Middle frontal gyrus (tissue), 1 donor: ENCODE measurements around the gene CHP1.
"Not testable (repeated sequence)": the region's sequence is repeated elsewhere in the genome, so short reads cannot be mapped to it uniquely, and the experiment has no call there.

Source experiments
- DNase-seq: peaks from one replicate; pipeline ENCODE4 v3.0.0-alpha.2; 2015; ENCODE audit warnings: low spot score; ENCODE audit errors: extremely low spot score

Gene CHP1

DNA sequence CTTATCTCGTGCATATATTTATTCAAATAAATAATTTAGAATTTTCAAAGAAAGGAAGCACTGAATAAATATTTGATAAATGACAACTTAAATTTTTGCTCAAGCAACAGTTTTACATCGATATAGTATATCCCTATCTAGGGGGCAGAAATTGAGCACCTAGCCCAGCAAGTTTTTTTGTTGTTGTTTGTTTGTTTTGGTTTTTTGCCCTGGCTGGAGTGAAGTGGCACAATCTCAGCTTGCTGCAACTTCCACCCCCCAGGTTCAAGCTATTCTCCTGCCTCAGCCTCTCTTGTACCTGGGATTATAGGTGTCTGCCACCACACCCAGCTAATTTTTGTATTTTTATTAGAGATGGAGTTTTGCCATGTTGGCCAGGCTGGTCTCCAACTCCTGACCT is 58.9 kb downstream of the CHP1 start:
- DNase-seq = no peak

DNA sequence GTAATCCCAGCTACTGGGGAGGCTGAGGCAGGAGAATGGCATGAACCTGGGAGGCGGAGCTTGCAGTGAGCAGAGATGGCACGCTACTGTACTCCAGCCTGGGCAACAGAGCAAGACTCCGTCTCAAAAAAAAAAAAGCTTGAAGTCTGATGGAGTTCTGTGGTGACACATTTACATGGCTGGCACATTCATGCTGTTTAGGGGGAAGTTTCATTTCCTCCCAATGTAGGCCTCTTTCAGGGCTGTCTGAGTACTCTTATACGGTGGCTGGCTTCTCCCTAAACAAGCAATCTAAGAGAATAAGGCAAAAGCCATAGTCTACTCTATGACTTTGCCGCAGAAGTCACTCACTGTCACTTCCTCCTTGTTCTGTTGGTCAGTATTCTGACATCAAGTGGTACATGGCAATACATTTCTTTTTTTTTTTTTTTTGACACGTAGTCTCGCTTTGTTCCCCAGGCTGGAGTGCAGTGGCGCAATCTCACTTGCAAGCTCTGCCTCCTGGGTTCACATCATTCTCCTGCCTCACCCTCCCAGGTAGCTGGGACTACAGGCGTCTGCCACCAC is 60.1 kb downstream of the CHP1 start:
- DNase-seq = no peak

GRCh38 chr15:41292521-41292920 is 61.5 kb downstream of the CHP1 start:
- DNase-seq = no peak

DNA sequence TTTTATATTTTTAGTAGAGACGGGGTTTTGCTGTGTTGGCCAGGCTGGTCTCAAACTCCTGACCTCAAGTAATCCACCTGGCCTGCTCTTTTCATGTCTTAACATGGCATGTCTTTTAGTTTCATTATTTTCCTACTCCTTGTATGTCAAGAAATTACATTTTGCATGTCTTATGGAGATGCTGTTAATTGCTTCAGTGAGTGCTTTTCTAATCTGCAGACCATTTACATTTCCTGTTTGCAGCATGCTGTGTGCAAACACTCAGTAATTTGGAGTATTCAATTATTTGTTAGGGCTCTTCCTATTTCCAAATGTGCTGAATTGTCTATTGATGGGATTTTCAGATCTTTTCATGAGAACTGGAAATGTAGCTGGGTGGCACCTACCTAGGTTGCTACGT is 70.1 kb downstream of the CHP1 start:
- DNase-seq = not testable (repeated sequence)

- DNase-seq = no peak
Observed at GRCh38 chr15:41301587-41301986, 70.5 kb downstream of the CHP1 start.

DNA sequence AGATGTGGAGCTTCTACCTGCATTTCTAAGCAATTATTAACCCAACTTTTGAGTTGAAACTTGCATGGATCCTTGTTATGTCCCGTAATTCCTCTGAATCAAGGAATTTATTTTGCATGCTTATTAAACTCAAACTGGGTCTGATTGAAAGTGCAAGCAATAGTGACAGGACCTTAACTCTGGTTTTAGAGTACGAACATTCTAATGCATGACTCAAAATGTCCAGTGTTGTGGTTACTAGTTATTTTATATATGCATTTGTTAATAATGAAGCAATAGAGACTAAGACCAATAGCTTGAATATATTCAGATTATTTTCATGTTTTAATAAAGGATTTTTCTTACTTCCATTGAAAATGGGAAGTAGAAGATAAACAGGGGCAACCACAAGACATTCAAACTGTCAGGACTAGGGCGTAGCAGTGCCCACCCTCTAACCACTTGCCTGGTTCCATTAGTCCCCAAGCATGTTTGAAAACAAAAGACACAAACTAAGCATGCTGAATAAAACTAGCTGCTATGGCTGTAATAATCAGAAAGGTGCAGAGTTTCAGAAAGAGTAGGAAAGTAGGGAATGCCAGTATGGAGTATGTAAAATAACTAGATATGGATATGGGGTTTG is 73.2 kb downstream of the CHP1 start:
- DNase-seq = no peak

- no peak for DNase-seq
Observed at GRCh38 chr15:41307679-41308078, 76.6 kb downstream of the CHP1 start.

DNA sequence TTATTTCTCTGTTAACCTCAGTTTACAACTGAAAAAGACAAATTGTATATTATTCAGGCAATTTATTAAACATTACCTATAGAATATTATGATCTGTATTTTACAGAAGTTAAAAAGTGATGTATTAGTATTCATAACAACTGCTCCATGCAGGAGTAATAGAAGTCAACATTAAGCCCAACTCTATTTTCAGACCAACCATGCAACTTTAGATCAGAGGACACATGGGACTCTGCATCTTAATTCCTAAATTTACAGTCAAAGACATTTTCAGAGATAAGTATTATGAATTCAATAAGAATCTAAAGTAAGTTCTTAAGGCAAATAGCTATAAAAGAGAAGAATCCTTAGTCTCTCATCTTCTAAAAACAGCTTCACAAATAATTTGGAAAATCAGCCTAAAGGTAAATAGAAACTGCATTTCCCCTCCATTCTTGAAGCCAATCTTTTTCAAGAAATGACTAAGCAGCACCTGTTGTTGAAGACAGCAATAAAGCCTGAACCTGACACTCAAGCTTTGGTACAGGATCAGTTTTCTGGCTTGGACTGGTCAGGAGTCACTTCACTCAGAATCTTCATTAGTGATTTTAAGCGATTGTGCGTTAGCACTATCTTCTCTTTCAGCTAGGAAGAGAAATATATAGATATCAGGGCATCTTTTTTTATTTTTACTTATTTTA is 78.3 kb downstream of the CHP1 start:
- DNase-seq = no peak

- DNase-seq = not testable (repeated sequence)
Observed at GRCh38 chr15:41320805-41321330, 89.8 kb downstream of the CHP1 start.

- no peak for DNase-seq
Observed at GRCh38 chr15:41323611-41324010, 92.5 kb downstream of the CHP1 start.

GRCh38 chr15:41331281-41331680 is 100.2 kb downstream of the CHP1 start:
- no peak for DNase-seq
